ENCODE results near the gene GABBR2. TPM values are rescaled to one million over a fixed set of nuclear protein-coding genes. Genes with fewer than 3 reads are reported as not detected.
A peak's percentile ranks its signal among the peaks of the same experiment; 100 is the strongest.

GABBR2 gene
- polyA plus RNA-seq, 1 of the 3 experiments (the other 2 are of a cell fraction): not detected

GRCh38 chr9:98484162-98484561 is 224.6 kb downstream of the GABBR2 start (continued):
- TF ChIP-seq ZBTB33 (IDR thresholded peaks at IDR 0.05; ENCODE audit: borderline replicate concordance, low read depth) (no peak), MEF2A (IDR thresholded peaks at IDR 0.05; ENCODE audit: borderline replicate concordance, low read depth) (no peak)

- Histone ChIP-seq H3K4me1 (ENCODE audit: control insufficient read depth in 1 of 2, insufficient read depth in 2 of 2, low read depth in 1 of 2, low read length in 1 of 2) (no peaks in the 10 kb centered on the region), H3F3A (replicated peaks; ENCODE audit: insufficient read depth) (no peaks in the 10 kb centered on the region), H2AFZ (ENCODE audit: low read depth) (0 out of 2 replicates have a peak overlapping the region, but pooled peaks have one; percentile 25), H3K79me2 (ENCODE audit: insufficient read depth) (no peaks in the 10 kb centered on the region), H3K9me3 (no peaks in the 10 kb centered on the region), H3K36me3 (replicated peaks in 1 of 2; ENCODE audit: control insufficient read depth in 1 of 2, insufficient read depth in 2 of 2, low read length in 1 of 2) (no peaks in the 10 kb centered on the region), H4K20me1 (ENCODE audit: insufficient read depth) (no peaks in the 10 kb centered on the region), H3K4me3 (ENCODE audit: low read depth in 2 of 2, low read length in 1 of 2) (no peak overlapping the region), H3K9me2 (no peaks in the 10 kb centered on the region), H3K9ac (no peak overlapping the region), H3K4me2 (no peak overlapping the region), H3K27me3 (ENCODE audit: insufficient read depth) (no peaks in the 10 kb centered on the region), H3K27ac (ENCODE audit: low read depth in 2 of 2, low read length in 1 of 2) (no peak overlapping the region)
- 40% methylated on average over 5 of the region's 5 CpGs for WGBS (ENCODE audit: low lambda C conversion rate)
- ChIA-PET POLR2A (no interaction called here), CTCF (no interaction called here)
- no peak for DNase-seq
- TF ChIP-seq GATA2 (CRISPR knock-in tag; IDR thresholded peaks at IDR 0.05) (no peak), RFX5 (IDR thresholded peaks at IDR 0.05; ENCODE audit: low read length) (no peak), JUND (IDR thresholded peaks at IDR 0.05) (no peak), SIN3A (IDR thresholded peaks at IDR 0.05; ENCODE audit: borderline replicate concordance, low read depth, low read length) (no peak), FOXJ3 (CRISPR knock-in tag; IDR thresholded peaks at IDR 0.05) (no peak), ZBTB33 (IDR thresholded peaks at IDR 0.05; ENCODE audit: borderline replicate concordance, low read depth) (no peak), RAD21 (IDR thresholded peaks at IDR 0.05; ENCODE audit: low read length) (no peak), NRF1 (IDR thresholded peaks at IDR 0.05; ENCODE audit: low read depth, low read length) (no peak), TEAD4 (IDR thresholded peaks at IDR 0.05; ENCODE audit: borderline replicate concordance, insufficient read depth) (no peak), YY1 (IDR thresholded peaks at IDR 0.05; ENCODE audit: low read depth) (no peak), RCOR1 (IDR thresholded peaks at IDR 0.05; ENCODE audit: low read length) (no peak), POLR2AphosphoS5 (IDR thresholded peaks at IDR 0.05; ENCODE audit: low read depth, low read length) (no peak), CTCF (IDR thresholded peaks at IDR 0.05) (no peak), FOXM1 (IDR thresholded peaks at IDR 0.05; ENCODE audit: low read depth) (no peak), CHD2 (IDR thresholded peaks at IDR 0.05; ENCODE audit: low read length, partially characterized antibody) (no peak), MAX (IDR thresholded peaks at IDR 0.05; ENCODE audit: low read depth) (no peak)
- TF ChIP-seq, protein P1, sequence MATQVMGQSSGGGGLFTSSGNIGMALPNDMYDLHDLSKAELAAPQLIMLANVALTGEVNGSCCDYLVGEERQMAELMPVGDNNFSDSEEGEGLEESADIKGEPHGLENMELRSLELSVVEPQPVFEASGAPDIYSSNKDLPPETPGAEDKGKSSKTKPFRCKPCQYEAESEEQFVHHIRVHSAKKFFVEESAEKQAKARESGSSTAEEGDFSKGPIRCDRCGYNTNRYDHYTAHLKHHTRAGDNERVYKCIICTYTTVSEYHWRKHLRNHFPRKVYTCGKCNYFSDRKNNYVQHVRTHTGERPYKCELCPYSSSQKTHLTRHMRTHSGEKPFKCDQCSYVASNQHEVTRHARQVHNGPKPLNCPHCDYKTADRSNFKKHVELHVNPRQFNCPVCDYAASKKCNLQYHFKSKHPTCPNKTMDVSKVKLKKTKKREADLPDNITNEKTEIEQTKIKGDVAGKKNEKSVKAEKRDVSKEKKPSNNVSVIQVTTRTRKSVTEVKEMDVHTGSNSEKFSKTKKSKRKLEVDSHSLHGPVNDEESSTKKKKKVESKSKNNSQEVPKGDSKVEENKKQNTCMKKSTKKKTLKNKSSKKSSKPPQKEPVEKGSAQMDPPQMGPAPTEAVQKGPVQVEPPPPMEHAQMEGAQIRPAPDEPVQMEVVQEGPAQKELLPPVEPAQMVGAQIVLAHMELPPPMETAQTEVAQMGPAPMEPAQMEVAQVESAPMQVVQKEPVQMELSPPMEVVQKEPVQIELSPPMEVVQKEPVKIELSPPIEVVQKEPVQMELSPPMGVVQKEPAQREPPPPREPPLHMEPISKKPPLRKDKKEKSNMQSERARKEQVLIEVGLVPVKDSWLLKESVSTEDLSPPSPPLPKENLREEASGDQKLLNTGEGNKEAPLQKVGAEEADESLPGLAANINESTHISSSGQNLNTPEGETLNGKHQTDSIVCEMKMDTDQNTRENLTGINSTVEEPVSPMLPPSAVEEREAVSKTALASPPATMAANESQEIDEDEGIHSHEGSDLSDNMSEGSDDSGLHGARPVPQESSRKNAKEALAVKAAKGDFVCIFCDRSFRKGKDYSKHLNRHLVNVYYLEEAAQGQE (IDR thresholded peaks at IDR 0.05; ENCODE audit: low read depth, low read length): no peak
- TF ChIP-seq, protein P2, sequence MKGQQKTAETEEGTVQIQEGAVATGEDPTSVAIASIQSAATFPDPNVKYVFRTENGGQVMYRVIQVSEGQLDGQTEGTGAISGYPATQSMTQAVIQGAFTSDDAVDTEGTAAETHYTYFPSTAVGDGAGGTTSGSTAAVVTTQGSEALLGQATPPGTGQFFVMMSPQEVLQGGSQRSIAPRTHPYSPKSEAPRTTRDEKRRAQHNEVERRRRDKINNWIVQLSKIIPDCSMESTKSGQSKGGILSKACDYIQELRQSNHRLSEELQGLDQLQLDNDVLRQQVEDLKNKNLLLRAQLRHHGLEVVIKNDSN (IDR thresholded peaks at IDR 0.05; ENCODE audit: borderline replicate concordance, low read depth): no peak
- TF ChIP-seq, protein P3, sequence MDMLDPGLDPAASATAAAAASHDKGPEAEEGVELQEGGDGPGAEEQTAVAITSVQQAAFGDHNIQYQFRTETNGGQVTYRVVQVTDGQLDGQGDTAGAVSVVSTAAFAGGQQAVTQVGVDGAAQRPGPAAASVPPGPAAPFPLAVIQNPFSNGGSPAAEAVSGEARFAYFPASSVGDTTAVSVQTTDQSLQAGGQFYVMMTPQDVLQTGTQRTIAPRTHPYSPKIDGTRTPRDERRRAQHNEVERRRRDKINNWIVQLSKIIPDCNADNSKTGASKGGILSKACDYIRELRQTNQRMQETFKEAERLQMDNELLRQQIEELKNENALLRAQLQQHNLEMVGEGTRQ (IDR thresholded peaks at IDR 0.05; ENCODE audit: borderline replicate concordance, low read depth, low read length): no peak
These were observed 226.5 kb downstream of the GABBR2 start for GRCh38 chr9:98482226-98482625.
